Activated naive CD8-positive, alpha-beta T cell (primary cell): ENCODE measurements around the gene PGBD1.

ENCODE experiments used
- H3K27ac Mint-ChIP-seq: one replicate; pipeline ENCODE4 v1.8.0; 2021; ENCODE audit warnings: mixed read lengths
- H3K27me3 Mint-ChIP-seq: one replicate; pipeline ENCODE4 v1.8.0; 2021; ENCODE audit warnings: mixed read lengths
- H3K36me3 Mint-ChIP-seq: one replicate; pipeline ENCODE4 v1.8.0; 2021; ENCODE audit warnings: mixed read lengths
- H3K4me1 Mint-ChIP-seq: one replicate; pipeline ENCODE4 v1.8.0; 2021; ENCODE audit warnings: low read depth, mixed read lengths
- H3K4me3 Mint-ChIP-seq: one replicate; pipeline ENCODE4 v1.8.0; 2021; ENCODE audit warnings: mild to moderate bottlenecking, mixed read lengths
- H3K9me3 Mint-ChIP-seq: one replicate; pipeline ENCODE4 v1.8.0; 2021; ENCODE audit warnings: low read depth, mixed read lengths

Gene PGBD1, protein sequence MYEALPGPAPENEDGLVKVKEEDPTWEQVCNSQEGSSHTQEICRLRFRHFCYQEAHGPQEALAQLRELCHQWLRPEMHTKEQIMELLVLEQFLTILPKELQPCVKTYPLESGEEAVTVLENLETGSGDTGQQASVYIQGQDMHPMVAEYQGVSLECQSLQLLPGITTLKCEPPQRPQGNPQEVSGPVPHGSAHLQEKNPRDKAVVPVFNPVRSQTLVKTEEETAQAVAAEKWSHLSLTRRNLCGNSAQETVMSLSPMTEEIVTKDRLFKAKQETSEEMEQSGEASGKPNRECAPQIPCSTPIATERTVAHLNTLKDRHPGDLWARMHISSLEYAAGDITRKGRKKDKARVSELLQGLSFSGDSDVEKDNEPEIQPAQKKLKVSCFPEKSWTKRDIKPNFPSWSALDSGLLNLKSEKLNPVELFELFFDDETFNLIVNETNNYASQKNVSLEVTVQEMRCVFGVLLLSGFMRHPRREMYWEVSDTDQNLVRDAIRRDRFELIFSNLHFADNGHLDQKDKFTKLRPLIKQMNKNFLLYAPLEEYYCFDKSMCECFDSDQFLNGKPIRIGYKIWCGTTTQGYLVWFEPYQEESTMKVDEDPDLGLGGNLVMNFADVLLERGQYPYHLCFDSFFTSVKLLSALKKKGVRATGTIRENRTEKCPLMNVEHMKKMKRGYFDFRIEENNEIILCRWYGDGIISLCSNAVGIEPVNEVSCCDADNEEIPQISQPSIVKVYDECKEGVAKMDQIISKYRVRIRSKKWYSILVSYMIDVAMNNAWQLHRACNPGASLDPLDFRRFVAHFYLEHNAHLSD

GRCh38 chr6:28281288-28282064 is at the start of gene PGBD1:
Gene PGBD1 (plus strand): TSS chr6:28281572. CDS start chr6:28283814, 2,242 bp downstream.
- Mint-ChIP-seq H3K27me3 (peaks cover 7% of the 10 kb centered on the region), H3K9me3 (no peaks in the 10 kb centered on the region), H3K36me3 (peaks cover 13% of the 10 kb centered on the region), H3K4me1 (peaks cover 13% of the 10 kb centered on the region), H3K4me3 (peak within 1 kb of the TSS; percentile 86), H3K27ac (no peak within 1 kb of the TSS)

DNA sequence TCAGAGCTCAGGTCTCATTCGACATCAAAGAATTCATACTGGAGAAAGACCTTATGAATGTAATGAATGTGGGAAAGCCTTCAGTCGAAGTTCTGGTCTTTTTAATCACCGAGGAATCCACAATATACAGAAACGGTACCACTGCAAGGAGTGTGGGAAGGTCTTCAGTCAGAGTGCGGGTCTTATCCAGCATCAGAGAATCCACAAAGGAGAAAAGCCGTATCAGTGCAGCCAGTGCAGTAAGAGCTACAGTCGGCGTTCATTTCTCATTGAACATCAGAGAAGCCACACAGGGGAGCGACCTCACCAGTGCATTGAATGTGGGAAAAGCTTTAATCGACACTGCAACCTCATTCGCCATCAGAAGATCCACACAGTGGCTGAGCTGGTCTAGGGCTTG is 48.6 kb upstream of the PGBD1 start:
- H3K27ac Mint-ChIP-seq = no peak overlapping the region
- peaks cover 14% of the 10 kb centered on the region for H3K36me3 Mint-ChIP-seq

DNA sequence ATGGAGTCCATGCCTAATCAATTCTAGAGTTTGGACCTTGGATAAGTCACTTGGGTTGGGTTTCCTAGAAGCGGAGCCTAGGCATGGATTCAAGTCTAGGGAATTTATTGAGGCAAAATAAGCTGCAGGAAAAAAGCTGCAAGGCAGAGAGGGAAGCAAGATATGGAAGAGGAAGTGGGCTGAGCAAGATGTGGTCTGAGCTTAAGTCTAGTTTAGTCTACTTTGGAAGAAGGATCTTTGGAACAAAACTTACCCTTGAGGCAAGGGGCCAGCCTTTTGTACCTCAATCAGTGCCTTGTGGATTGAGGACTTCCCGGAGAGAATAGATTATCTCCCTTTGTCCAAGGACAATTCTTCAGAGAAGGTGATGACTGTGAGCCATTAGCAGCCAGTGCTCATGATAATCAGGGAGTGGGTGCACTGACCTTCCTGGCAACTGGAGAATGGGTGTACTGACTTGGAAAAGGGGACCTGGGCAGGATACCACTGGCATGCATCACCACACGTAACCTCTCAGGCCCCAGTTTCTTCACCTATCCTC is 45.4 kb upstream of the PGBD1 start:
- peaks cover 9% of the 10 kb centered on the region for H3K36me3 Mint-ChIP-seq
- H3K9me3 Mint-ChIP-seq = no peaks in the 10 kb centered on the region
- no peak overlapping the region for H3K27ac Mint-ChIP-seq
- no peak overlapping the region for H3K4me3 Mint-ChIP-seq
- peaks cover 4% of the 10 kb centered on the region for H3K27me3 Mint-ChIP-seq
- H3K4me1 Mint-ChIP-seq = no peaks in the 10 kb centered on the region

More for the DNA sequence above, 48.6 kb upstream of the PGBD1 start:
- Mint-ChIP-seq H3K4me3 (no peak overlapping the region), H3K9me3 (no peaks in the 10 kb centered on the region), H3K4me1 (no peaks in the 10 kb centered on the region), H3K27me3 (peaks cover 4% of the 10 kb centered on the region)

GRCh38 chr6:28239636-28240035 is 41.7 kb upstream of the PGBD1 start:
- Mint-ChIP-seq H3K27ac (no peak overlapping the region), H3K36me3 (peaks cover 5% of the 10 kb centered on the region), H3K4me1 (no peaks in the 10 kb centered on the region), H3K4me3 (no peak overlapping the region), H3K27me3 (peaks cover 3% of the 10 kb centered on the region), H3K9me3 (no peaks in the 10 kb centered on the region)

DNA sequence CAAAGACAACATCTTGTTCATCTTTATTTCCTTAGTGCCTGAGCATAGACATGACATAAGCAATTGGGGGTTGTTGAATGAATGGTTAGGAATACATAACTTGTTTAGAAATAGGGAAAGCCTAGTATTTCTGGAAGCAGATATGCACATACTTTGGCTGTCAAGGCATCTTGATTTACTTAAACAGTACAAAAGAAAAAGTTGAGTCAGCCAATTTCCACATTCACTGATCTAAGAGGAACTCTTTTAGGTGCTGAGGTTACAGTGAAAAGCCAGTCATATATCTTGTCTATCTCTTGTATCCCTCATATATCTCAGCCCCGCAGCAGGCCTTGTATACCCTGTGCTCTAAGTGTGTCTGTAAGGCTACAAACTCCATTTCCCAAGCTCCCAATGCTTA is 40.9 kb upstream of the PGBD1 start:
- Mint-ChIP-seq H3K27ac (no peak overlapping the region), H3K9me3 (no peaks in the 10 kb centered on the region), H3K27me3 (peaks cover 3% of the 10 kb centered on the region), H3K4me3 (no peak overlapping the region), H3K36me3 (peaks cover 10% of the 10 kb centered on the region), H3K4me1 (no peaks in the 10 kb centered on the region)

DNA sequence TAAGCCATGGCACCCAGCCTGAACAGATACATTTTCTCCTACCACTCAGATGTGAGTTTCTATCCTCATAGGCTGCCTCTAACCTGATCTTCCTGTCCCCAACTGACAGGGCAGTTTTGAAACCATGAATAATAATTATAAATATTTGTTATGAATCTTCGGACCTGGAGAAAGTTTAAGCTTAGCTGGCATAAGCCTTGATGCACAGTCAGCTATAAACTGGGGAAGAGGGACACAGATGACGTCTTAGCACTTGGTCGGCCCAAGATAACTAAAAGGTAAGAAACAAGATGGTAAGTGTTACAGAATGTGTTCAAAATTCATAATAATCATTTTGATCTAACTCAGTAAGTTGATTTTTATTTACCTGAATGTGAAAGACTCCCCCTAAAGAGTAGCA is 37.4 kb upstream of the PGBD1 start:
- peaks cover 17% of the 10 kb centered on the region for H3K36me3 Mint-ChIP-seq
- peaks cover 11% of the 10 kb centered on the region for H3K4me1 Mint-ChIP-seq
- H3K27ac Mint-ChIP-seq = no peak overlapping the region
- no peaks in the 10 kb centered on the region for H3K9me3 Mint-ChIP-seq
- no peak overlapping the region for H3K4me3 Mint-ChIP-seq
- H3K27me3 Mint-ChIP-seq = no peaks in the 10 kb centered on the region

GRCh38 chr6:28245206-28245941 is 36.0 kb upstream of the PGBD1 start:
- H3K4me3 Mint-ChIP-seq = no peak overlapping the region
- peaks cover 17% of the 10 kb centered on the region for H3K36me3 Mint-ChIP-seq
- peaks cover 19% of the 10 kb centered on the region for H3K4me1 Mint-ChIP-seq
- H3K27ac Mint-ChIP-seq = no peak overlapping the region
- H3K9me3 Mint-ChIP-seq = no peaks in the 10 kb centered on the region
- H3K27me3 Mint-ChIP-seq = no peaks in the 10 kb centered on the region

- Mint-ChIP-seq H3K36me3 (peaks cover 17% of the 10 kb centered on the region), H3K27me3 (no peaks in the 10 kb centered on the region), H3K4me3 (no peak overlapping the region), H3K9me3 (no peaks in the 10 kb centered on the region), H3K4me1 (peaks cover 40% of the 10 kb centered on the region), H3K27ac (no peak overlapping the region)
Observed at GRCh38 chr6:28248916-28249315, 32.5 kb upstream of the PGBD1 start.

DNA sequence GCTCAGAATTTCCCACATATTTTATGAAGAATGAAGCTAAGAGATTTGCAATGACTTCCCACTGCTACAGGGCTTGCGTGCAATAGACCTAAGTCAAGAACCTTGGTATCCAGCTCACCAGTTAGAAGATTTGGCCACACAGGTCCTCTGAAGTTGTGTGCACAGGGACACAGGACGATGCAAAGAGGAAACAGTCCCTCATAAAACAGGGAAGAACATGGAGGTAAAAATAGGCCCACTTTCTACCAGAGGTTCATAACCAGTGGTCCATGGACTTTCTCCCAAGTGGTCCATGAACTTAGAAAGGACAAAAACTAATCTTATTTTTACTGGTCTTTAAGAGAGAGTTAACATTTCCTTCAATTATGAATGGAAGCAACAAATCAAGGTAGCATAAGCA is 30.6 kb upstream of the PGBD1 start:
- Mint-ChIP-seq H3K36me3 (peaks cover 10% of the 10 kb centered on the region), H3K27ac (peak overlapping the region; percentile 12), H3K4me3 (peak overlapping the region; percentile 98), H3K27me3 (no peaks in the 10 kb centered on the region), H3K9me3 (no peaks in the 10 kb centered on the region), H3K4me1 (peaks cover 40% of the 10 kb centered on the region)

- Mint-ChIP-seq H3K27ac (peak overlapping the region; percentile 93), H3K4me1 (peaks cover 40% of the 10 kb centered on the region), H3K4me3 (peak overlapping the region; percentile 98), H3K27me3 (no peaks in the 10 kb centered on the region), H3K36me3 (peaks cover 4% of the 10 kb centered on the region), H3K9me3 (no peaks in the 10 kb centered on the region)
Observed at GRCh38 chr6:28251661-28252008, 29.7 kb upstream of the PGBD1 start.

GRCh38 chr6:28252009-28252975 is 29.1 kb upstream of the PGBD1 start, which contains the start of gene ZKSCAN4:
Gene ZKSCAN4 (minus strand): TSS chr6:28252269. CDS start chr6:28251980, 289 bp downstream.
- H3K27ac Mint-ChIP-seq = peak within 1 kb of the TSS; percentile 93
- H3K4me3 Mint-ChIP-seq = peak within 1 kb of the TSS; percentile 98
- peaks cover 2% of the 10 kb centered on the region for H3K36me3 Mint-ChIP-seq
- no peaks in the 10 kb centered on the region for H3K27me3 Mint-ChIP-seq
- H3K4me1 Mint-ChIP-seq = peaks cover 35% of the 10 kb centered on the region
- H3K9me3 Mint-ChIP-seq = no peaks in the 10 kb centered on the region

GRCh38 chr6:28254121-28254519 is 27.3 kb upstream of the PGBD1 start:
- peaks cover 36% of the 10 kb centered on the region for H3K4me1 Mint-ChIP-seq
- peaks cover 7% of the 10 kb centered on the region for H3K36me3 Mint-ChIP-seq
- peaks cover 4% of the 10 kb centered on the region for H3K9me3 Mint-ChIP-seq
- H3K27me3 Mint-ChIP-seq = peaks cover 3% of the 10 kb centered on the region
- no peak overlapping the region for H3K27ac Mint-ChIP-seq
- H3K4me3 Mint-ChIP-seq = no peak overlapping the region

- H3K4me3 Mint-ChIP-seq = no peak overlapping the region
- H3K4me1 Mint-ChIP-seq = peaks cover 18% of the 10 kb centered on the region
- H3K27ac Mint-ChIP-seq = no peak overlapping the region
- H3K9me3 Mint-ChIP-seq = peaks cover 4% of the 10 kb centered on the region
- peaks cover 3% of the 10 kb centered on the region for H3K27me3 Mint-ChIP-seq
- H3K36me3 Mint-ChIP-seq = peaks cover 10% of the 10 kb centered on the region
Observed at GRCh38 chr6:28257042-28257441, 24.3 kb upstream of the PGBD1 start.
